MM.1S (cell line): Measurements from ENCODE around the gene FLRT2.

ENCODE experiments used
- CTCF ChIP-seq: fragments of 300-600 bp; sonication (generic); IDR thresholded peaks from 2 replicates; pipeline ENCODE4 v1.5.1; 2016; ENCODE audit warnings: antibody characterized with exemption, low read length, mixed read lengths
- EZH2phosphoT487 ChIP-seq: fragments of 300-600 bp; sonication (generic); IDR thresholded peaks from 2 replicates; pipeline ENCODE4 v1.6.1; 2018; ENCODE audit warnings: antibody characterized with exemption, low read length

GRCh38 chr14:85576848-85577542, 47.1 kb downstream of the FLRT2 start:
- TF ChIP-seq CTCF (no peak), EZH2phosphoT487 (no peak)
